HepG2 (cell line): Measurements from ENCODE around the gene TEX22. TPM values are rescaled to one million over a fixed set of nuclear protein-coding genes. Genes with fewer than 3 reads are reported as not detected.

Source experiments
- ARHGAP35 ChIP-seq: sonication (generic); formaldehyde crosslinking; IDR thresholded peaks from 2 replicates; pipeline ENCODE4 v1.9.0; 2022; ENCODE audit warnings: mild to moderate bottlenecking, inconsistent platforms, moderate library complexity, missing genetic modification reagents, borderline replicate concordance
- DZIP1 ChIP-seq: sonication (generic); formaldehyde crosslinking; IDR thresholded peaks from 2 replicates; pipeline ENCODE4 v1.5.0; 2020; ENCODE audit warnings: mild to moderate bottlenecking, missing genetic modification reagents
- EP300 ChIP-seq, 3 experiments: sonication (generic) in 1 of 3; formaldehyde crosslinking in 1 of 3; IDR thresholded peaks; 2 replicates each; pipeline versions ENCODE4 v1.5.1 to v1.6.1; 2011 to 2020; ENCODE audit warnings: low read depth in 2 of 3, low read length in 2 of 3, borderline replicate concordance in 1 of 3, improper control_type of control experiment in 1 of 3, mild to moderate bottlenecking in 1 of 3, missing genetic modification reagents in 1 of 3, moderate library complexity in 1 of 3
- ERF ChIP-seq: IDR thresholded peaks from 2 replicates; pipeline ENCODE4 v1.6.1; 2018; ENCODE audit warnings: missing biosample characterization, missing genetic modification reagents
- PAXIP1 ChIP-seq: sonication (generic); formaldehyde crosslinking; conservative IDR thresholded peaks from 2 replicates; pipeline ENCODE4 v1.4.0; 2020; ENCODE audit warnings: mild to moderate bottlenecking, missing genetic modification reagents, moderate library complexity
- YEATS4 ChIP-seq: sonication (generic); formaldehyde crosslinking; IDR thresholded peaks from 2 replicates; pipeline ENCODE4 v1.4.0; 2020; ENCODE audit warnings: missing genetic modification reagents, borderline replicate concordance
- ZFP1 ChIP-seq: IDR thresholded peaks from 2 replicates; pipeline ENCODE4 v1.6.1; 2016
- ZNF362 ChIP-seq: sonication (generic); formaldehyde crosslinking; IDR thresholded peaks from 2 replicates; pipeline ENCODE4 v1.4.0; 2020; ENCODE audit warnings: missing genetic modification reagents, mild to moderate bottlenecking, borderline replicate concordance
- ZNF652 ChIP-seq: IDR thresholded peaks from 2 replicates; pipeline ENCODE4 v1.6.1; 2016; ENCODE audit warnings: low read depth, borderline replicate concordance
- polyA plus RNA-seq, 8 experiments: library from polyadenylated mRNA; depleted of rRNA in 3 of 8; stranded (reverse) in 7 of 8; unstranded in 1 of 8; fragments of >200 nt; fragmentation: Illumina TruSeq in 4 of 8; extraction: Trizol in 4 of 8; gene quantifications; 2 replicates each; pipeline versions ENCODE4 v1.2.1 to v1.2.3, GENCODE V29; 2011 to 2016; ENCODE audit warnings: low read depth in 4 of 8, missing spikeins in 1 of 8, mixed read lengths in 1 of 8; ENCODE audit not compliant: insufficient read depth in 1 of 8
- total RNA-seq, 5 experiments: library from RNA; depleted of rRNA; stranded (reverse); fragments of >200 nt; fragmentation: Illumina TruSeq; extraction: Trizol; gene quantifications; 2 replicates each; pipeline ENCODE4 v1.2.3, GENCODE V29; 2016; ENCODE audit warnings: low read depth in 1 of 5
- TF ChIP-seq, protein P1 (sequence below), 2 experiments: sonication (generic) in 1 of 2; formaldehyde crosslinking in 1 of 2; IDR thresholded peaks; 2 replicates each; pipeline versions ENCODE4 v1.5.1 to v1.6.1; 2011 to 2020; ENCODE audit warnings: borderline replicate concordance in 1 of 2, low read depth in 1 of 2, low read length in 1 of 2, mild to moderate bottlenecking in 1 of 2, missing genetic modification reagents in 1 of 2, moderate library complexity in 1 of 2
- TF ChIP-seq, protein P2 (sequence below): sonication (generic); IDR thresholded peaks from 2 replicates; pipeline ENCODE4 v1.6.1; 2016; ENCODE audit warnings: low read depth, borderline replicate concordance
- TF ChIP-seq, protein P3 (sequence below): sonication (generic); formaldehyde crosslinking; IDR thresholded peaks from 2 replicates; pipeline ENCODE4 v1.8.0; 2022; ENCODE audit warnings: mild to moderate bottlenecking, missing genetic modification reagents
- TF ChIP-seq, protein P4 (sequence below): IDR thresholded peaks from 2 replicates; pipeline ENCODE4 v1.6.1; 2012; ENCODE audit warnings: inconsistent platforms

TEX22 gene
- total and polyA plus RNA-seq, 2 of the 13 experiments (the other 11 are each of a cell fraction or from before 2014, with no cell fraction given) = 0.07 to 0.27 TPM

DNA sequence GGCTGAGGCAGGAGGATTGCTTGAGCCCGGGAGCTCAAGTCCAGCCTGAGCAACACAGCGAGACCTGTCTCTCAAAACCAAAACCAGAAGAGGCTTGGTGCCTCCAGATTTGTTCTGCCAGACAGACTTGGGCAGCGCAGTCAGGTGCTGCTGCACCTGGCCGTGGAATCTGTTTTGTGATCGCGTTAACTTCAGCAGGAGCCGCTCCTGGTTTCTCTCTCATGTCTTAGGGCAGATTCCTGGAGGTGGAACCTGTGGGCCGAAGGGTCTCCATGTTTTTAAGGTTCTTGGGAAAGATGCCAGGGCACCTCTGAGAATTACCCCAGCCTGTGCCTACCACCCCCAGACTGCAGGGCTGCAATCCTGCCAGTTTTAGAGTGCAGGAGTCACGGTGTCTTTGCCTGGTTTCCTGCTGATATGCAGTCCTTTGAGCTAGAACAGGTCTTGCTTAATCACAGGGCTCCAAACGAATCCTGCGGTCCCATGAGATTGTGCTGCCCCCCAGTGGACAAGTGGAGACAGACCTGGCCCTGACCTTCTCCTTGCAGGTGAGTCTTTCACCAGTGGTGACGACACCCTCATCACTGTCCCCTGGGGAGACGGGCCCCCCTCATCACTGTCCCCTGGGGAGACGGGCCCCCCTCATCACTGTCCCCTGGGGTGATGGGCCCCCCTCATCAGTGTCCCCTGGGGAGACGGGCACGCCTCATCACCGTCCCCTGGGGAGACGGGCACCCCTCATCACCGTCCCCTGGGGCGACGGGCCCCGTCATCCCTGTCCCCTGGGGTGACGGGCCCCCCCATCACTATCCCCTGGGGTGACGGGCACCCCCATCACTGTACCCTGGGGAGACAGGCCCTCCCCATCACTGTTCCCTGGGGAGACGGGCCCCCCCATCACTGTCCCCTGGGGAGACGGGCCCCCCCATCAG is 46.2 kb upstream of the TEX22 start (continued):
- TF ChIP-seq PAXIP1 (CRISPR knock-in tag) = no peak
- no peak for TF ChIP-seq ARHGAP35 (CRISPR knock-in tag)
- TF ChIP-seq ZNF362 (CRISPR knock-in tag) = no peak
- no peak for TF ChIP-seq ZFP1 (CRISPR knock-in tag)
- no peak for TF ChIP-seq EP300 (IDR thresholded peaks at IDR 0.05; ENCODE audit: low read depth in 2 of 2, low read length in 2 of 2)
- no peak for TF ChIP-seq EP300 (CRISPR knock-in tag; IDR thresholded peaks at IDR 0.05; ENCODE audit: borderline replicate concordance)
- TF ChIP-seq, protein P1, sequence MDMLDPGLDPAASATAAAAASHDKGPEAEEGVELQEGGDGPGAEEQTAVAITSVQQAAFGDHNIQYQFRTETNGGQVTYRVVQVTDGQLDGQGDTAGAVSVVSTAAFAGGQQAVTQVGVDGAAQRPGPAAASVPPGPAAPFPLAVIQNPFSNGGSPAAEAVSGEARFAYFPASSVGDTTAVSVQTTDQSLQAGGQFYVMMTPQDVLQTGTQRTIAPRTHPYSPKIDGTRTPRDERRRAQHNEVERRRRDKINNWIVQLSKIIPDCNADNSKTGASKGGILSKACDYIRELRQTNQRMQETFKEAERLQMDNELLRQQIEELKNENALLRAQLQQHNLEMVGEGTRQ (IDR thresholded peaks at IDR 0.05; ENCODE audit: low read depth, low read length) = no peak
- TF ChIP-seq, protein P1 (CRISPR knock-in tag; IDR thresholded peaks at IDR 0.05; ENCODE audit: borderline replicate concordance) = no peak
- TF ChIP-seq, protein P2, sequence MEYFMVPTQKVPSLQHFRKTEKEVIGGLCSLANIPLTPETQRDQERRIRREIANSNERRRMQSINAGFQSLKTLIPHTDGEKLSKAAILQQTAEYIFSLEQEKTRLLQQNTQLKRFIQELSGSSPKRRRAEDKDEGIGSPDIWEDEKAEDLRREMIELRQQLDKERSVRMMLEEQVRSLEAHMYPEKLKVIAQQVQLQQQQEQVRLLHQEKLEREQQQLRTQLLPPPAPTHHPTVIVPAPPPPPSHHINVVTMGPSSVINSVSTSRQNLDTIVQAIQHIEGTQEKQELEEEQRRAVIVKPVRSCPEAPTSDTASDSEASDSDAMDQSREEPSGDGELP = no peak
- TF ChIP-seq, protein P3, sequence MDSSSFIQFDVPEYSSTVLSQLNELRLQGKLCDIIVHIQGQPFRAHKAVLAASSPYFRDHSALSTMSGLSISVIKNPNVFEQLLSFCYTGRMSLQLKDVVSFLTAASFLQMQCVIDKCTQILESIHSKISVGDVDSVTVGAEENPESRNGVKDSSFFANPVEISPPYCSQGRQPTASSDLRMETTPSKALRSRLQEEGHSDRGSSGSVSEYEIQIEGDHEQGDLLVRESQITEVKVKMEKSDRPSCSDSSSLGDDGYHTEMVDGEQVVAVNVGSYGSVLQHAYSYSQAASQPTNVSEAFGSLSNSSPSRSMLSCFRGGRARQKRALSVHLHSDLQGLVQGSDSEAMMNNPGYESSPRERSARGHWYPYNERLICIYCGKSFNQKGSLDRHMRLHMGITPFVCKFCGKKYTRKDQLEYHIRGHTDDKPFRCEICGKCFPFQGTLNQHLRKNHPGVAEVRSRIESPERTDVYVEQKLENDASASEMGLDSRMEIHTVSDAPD (CRISPR knock-in tag) = no peak
- TF ChIP-seq ZNF652 = no peak
- TF ChIP-seq, protein P4, sequence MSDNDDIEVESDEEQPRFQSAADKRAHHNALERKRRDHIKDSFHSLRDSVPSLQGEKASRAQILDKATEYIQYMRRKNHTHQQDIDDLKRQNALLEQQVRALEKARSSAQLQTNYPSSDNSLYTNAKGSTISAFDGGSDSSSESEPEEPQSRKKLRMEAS = no peak
- TF ChIP-seq ERF (CRISPR knock-in tag) = no peak
- no peak for TF ChIP-seq YEATS4 (CRISPR knock-in tag)
- TF ChIP-seq DZIP1 (CRISPR knock-in tag) = no peak
